WTC11 (cell line): ENCODE results near the gene CHL1. TPM values are rescaled to one million over a fixed set of nuclear protein-coding genes. Genes with fewer than 3 reads are reported as not detected.

Experiments
- ATAC-seq: fragments of 200-7000 bp; cut with Tn5 transposase; 2 replicates; pipeline ENCODE4 v1.10.0; 2021; ENCODE audit warnings: mild to moderate bottlenecking, moderate library complexity
- CTCF ChIA-PET: fragments of 300-600 bp; sonication (Branson Sonifier 250); formaldehyde crosslinking; loops from one replicate; lab custom pipeline; 2021; ENCODE audit warnings: antibody characterized with exemption; lab: Charles Lee
- POLR2A ChIA-PET: fragments of 350-600 bp; sonication (Branson Sonifier 250); formaldehyde crosslinking; loops from one replicate; lab custom pipeline; 2021; ENCODE audit warnings: antibody characterized with exemption; lab: Charles Lee
- DNase-seq: peaks from one replicate; pipeline ENCODE4 v3.0.0; 2021; ENCODE audit warnings: low spot score
- H3K27ac Mint-ChIP-seq: 2 replicates; pipeline ENCODE4 v1.8.0; 2021; ENCODE audit warnings: mixed read lengths
- H3K27me3 Mint-ChIP-seq: 2 replicates; pipeline ENCODE4 v1.8.0; 2021; ENCODE audit warnings: low read depth, mild to moderate bottlenecking, moderate library complexity, mixed read lengths
- H3K36me3 Mint-ChIP-seq: 2 replicates; pipeline ENCODE4 v1.8.0; 2021; ENCODE audit warnings: mixed read lengths
- H3K4me1 Mint-ChIP-seq: 2 replicates; pipeline ENCODE4 v1.8.0; 2022; ENCODE audit warnings: mixed read lengths
- H3K4me3 Mint-ChIP-seq: 2 replicates; pipeline ENCODE4 v1.8.0; 2021; ENCODE audit warnings: mild to moderate bottlenecking, moderate library complexity, mixed read lengths
- H3K9me3 Mint-ChIP-seq: 2 replicates; pipeline ENCODE4 v1.8.0; 2021; ENCODE audit warnings: mixed read lengths
- ATF2 ChIP-seq: sonication (generic); formaldehyde crosslinking; IDR thresholded peaks from 2 replicates; pipeline ENCODE4 v1.8.1; 2022; ENCODE audit warnings: low read depth, missing genetic modification reagents, borderline replicate concordance
- CDX4 ChIP-seq: fragments of 250-450 bp; sonication (Bioruptor Pico); IDR thresholded peaks from 2 replicates; pipeline ENCODE4 v1.9.0; 2021; ENCODE audit warnings: moderate library complexity, mild to moderate bottlenecking, inconsistent platforms, borderline replicate concordance
- CREM ChIP-seq: sonication (generic); formaldehyde crosslinking; IDR thresholded peaks from 2 replicates; pipeline ENCODE4 v1.8.1; 2022; ENCODE audit warnings: mild to moderate bottlenecking, missing genetic modification reagents, moderate library complexity
- E2F1 ChIP-seq: sonication (generic); formaldehyde crosslinking; IDR thresholded peaks from 2 replicates; pipeline ENCODE4 v1.8.0; 2022; ENCODE audit warnings: mild to moderate bottlenecking, missing genetic modification reagents
- ESRRA ChIP-seq: sonication (generic); formaldehyde crosslinking; IDR thresholded peaks from 2 replicates; pipeline ENCODE4 v1.8.1; 2022; ENCODE audit warnings: mild to moderate bottlenecking, missing genetic modification reagents, borderline replicate concordance
- FOXP4 ChIP-seq: sonication (generic); formaldehyde crosslinking; IDR thresholded peaks from 2 replicates; pipeline ENCODE4 v1.8.0; 2022; ENCODE audit warnings: mild to moderate bottlenecking, missing genetic modification reagents
- HMGA2 ChIP-seq: fragments of 250-450 bp; sonication (Bioruptor Pico); IDR thresholded peaks from 2 replicates; pipeline ENCODE4 v1.4.0; 2021; ENCODE audit warnings: mild to moderate bottlenecking, moderate library complexity
- IRF2 ChIP-seq: sonication (generic); formaldehyde crosslinking; IDR thresholded peaks from 2 replicates; pipeline ENCODE4 v1.8.0; 2022; ENCODE audit warnings: low read depth, missing genetic modification reagents, borderline replicate concordance
- JAZF1 ChIP-seq: fragments of 250-450 bp; sonication (Bioruptor Pico); IDR thresholded peaks from 2 replicates; pipeline ENCODE4 v1.9.0; 2021; ENCODE audit warnings: moderate library complexity, mild to moderate bottlenecking, inconsistent platforms
- JUN ChIP-seq: sonication (generic); formaldehyde crosslinking; IDR thresholded peaks from 2 replicates; pipeline ENCODE4 v1.8.0; 2023; ENCODE audit warnings: mild to moderate bottlenecking, missing genetic modification reagents
- KAT7 ChIP-seq: sonication (generic); formaldehyde crosslinking; IDR thresholded peaks from 2 replicates; pipeline ENCODE4 v1.8.1; 2023; ENCODE audit warnings: missing genetic modification reagents, mild to moderate bottlenecking, borderline replicate concordance
- MYBL2 ChIP-seq: sonication (generic); formaldehyde crosslinking; IDR thresholded peaks from 2 replicates; pipeline ENCODE4 v1.8.1; 2023; ENCODE audit warnings: mild to moderate bottlenecking, moderate library complexity, missing genetic modification reagents
- NFYB ChIP-seq: sonication (generic); formaldehyde crosslinking; conservative IDR thresholded peaks from 2 replicates; pipeline ENCODE4 v1.8.0; 2022; ENCODE audit warnings: low read depth, missing genetic modification reagents
- OVOL2 ChIP-seq: fragments of 250-450 bp; sonication (Bioruptor Pico); IDR thresholded peaks from 2 replicates; pipeline ENCODE4 v1.9.0; 2021; ENCODE audit warnings: mild to moderate bottlenecking, borderline replicate concordance
- RORB ChIP-seq: fragments of 250-450 bp; sonication (Bioruptor Pico); IDR thresholded peaks from 2 replicates; pipeline ENCODE4 v1.9.0; 2021; ENCODE audit warnings: mild to moderate bottlenecking
- STAT6 ChIP-seq: sonication (generic); formaldehyde crosslinking; conservative IDR thresholded peaks from 2 replicates; pipeline ENCODE4 v1.8.1; 2023; ENCODE audit warnings: mild to moderate bottlenecking, low read depth, missing genetic modification reagents, moderate library complexity
- TP53 ChIP-seq: sonication (generic); formaldehyde crosslinking; IDR thresholded peaks from 2 replicates; pipeline ENCODE4 v1.8.1; 2023; ENCODE audit warnings: mild to moderate bottlenecking, missing genetic modification reagents
- ZMAT4 ChIP-seq: fragments of 250-450 bp; sonication (Bioruptor Pico); IDR thresholded peaks from 2 replicates; pipeline ENCODE4 v1.9.0; 2021; ENCODE audit warnings: mild to moderate bottlenecking
- ZNF317 ChIP-seq: sonication (generic); formaldehyde crosslinking; IDR thresholded peaks from 2 replicates; pipeline ENCODE4 v1.8.1; 2023; ENCODE audit warnings: low read depth, mild to moderate bottlenecking, moderate library complexity, missing genetic modification reagents, borderline replicate concordance
- ZSCAN18 ChIP-seq: fragments of 250-450 bp; sonication (Bioruptor Pico); IDR thresholded peaks from 2 replicates; pipeline ENCODE4 v2.1.2; 2022; ENCODE audit warnings: mild to moderate bottlenecking, moderate library complexity
- total RNA-seq: library from RNA; stranded (reverse); gene quantifications from 3 replicates; pipeline ENCODE4 v1.2.3, GENCODE V29; 2021

Gene CHL1
- total RNA-seq, 1 experiment from 2014 or later: not detected

GRCh38 chr3:166799-167198, 29.8 kb upstream of the CHL1 start (continued):
- no peak for TF ChIP-seq ZSCAN18

- peaks cover 72% of the 10 kb centered on the region for H3K9me3 Mint-ChIP-seq
- H3K36me3 Mint-ChIP-seq: peaks cover 42% of the 10 kb centered on the region
- no peak overlapping the region for H3K4me3 Mint-ChIP-seq
- no peak for ATAC-seq
- no peak overlapping the region for H3K27ac Mint-ChIP-seq
- no peak for DNase-seq
- POLR2A ChIA-PET: no interaction called here
- H3K4me1 Mint-ChIP-seq: no peaks in the 10 kb centered on the region
- CTCF ChIA-PET: no interaction called here
- TF ChIP-seq CREM (CRISPR knock-in tag) (no peak), STAT6 (CRISPR knock-in tag) (no peak), JAZF1 (CRISPR knock-in tag) (no peak), ESRRA (no peak), HMGA2 (CRISPR knock-in tag) (no peak), MYBL2 (CRISPR knock-in tag) (no peak), IRF2 (CRISPR knock-in tag) (no peak), TP53 (CRISPR knock-in tag) (no peak)
- H3K27me3 Mint-ChIP-seq: peaks cover 3% of the 10 kb centered on the region; the same call in 1 of the 2 replicates
These were observed 22.7 kb upstream of the CHL1 start for GRCh38 chr3:173886-174285.

GRCh38 chr3:184976-185375, 11.6 kb upstream of the CHL1 start:
- Mint-ChIP-seq H3K4me1 (no peaks in the 10 kb centered on the region), H3K27ac (no peak overlapping the region), H3K27me3 (peaks cover 5% of the 10 kb centered on the region; the same call in 1 of the 2 replicates), H3K4me3 (no peak overlapping the region), H3K36me3 (peaks cover 58% of the 10 kb centered on the region), H3K9me3 (peaks cover 71% of the 10 kb centered on the region)
- no peak for ATAC-seq
- ChIA-PET CTCF (no interaction called here), POLR2A (no interaction called here)
- DNase-seq: no peak
- no peak for TF ChIP-seq KAT7 (CRISPR knock-in tag)
- no peak for TF ChIP-seq JUN (CRISPR knock-in tag)
- no peak for TF ChIP-seq OVOL2 (CRISPR knock-in tag)
- no peak for TF ChIP-seq ATF2 (CRISPR knock-in tag)
- no peak for TF ChIP-seq CDX4 (CRISPR knock-in tag)
- no peak for TF ChIP-seq FOXP4
- TF ChIP-seq ZNF317 (CRISPR knock-in tag): no peak
- TF ChIP-seq NFYB (CRISPR knock-in tag): no peak
- no peak for TF ChIP-seq RORB (CRISPR knock-in tag)
- no peak for TF ChIP-seq E2F1 (CRISPR knock-in tag)
- no peak for TF ChIP-seq ZMAT4
